ENCODE data around the gene SLC29A2. TPM values are rescaled to one million over a fixed set of nuclear protein-coding genes. Genes with fewer than 3 reads are reported as not detected.

The SLC29A2 gene
- total and polyA plus RNA-seq, 2 of the 8 experiments (the other 6 are each of a cell fraction or from before 2014, with no cell fraction given) = 29.3 to 31.6 TPM

DNA sequence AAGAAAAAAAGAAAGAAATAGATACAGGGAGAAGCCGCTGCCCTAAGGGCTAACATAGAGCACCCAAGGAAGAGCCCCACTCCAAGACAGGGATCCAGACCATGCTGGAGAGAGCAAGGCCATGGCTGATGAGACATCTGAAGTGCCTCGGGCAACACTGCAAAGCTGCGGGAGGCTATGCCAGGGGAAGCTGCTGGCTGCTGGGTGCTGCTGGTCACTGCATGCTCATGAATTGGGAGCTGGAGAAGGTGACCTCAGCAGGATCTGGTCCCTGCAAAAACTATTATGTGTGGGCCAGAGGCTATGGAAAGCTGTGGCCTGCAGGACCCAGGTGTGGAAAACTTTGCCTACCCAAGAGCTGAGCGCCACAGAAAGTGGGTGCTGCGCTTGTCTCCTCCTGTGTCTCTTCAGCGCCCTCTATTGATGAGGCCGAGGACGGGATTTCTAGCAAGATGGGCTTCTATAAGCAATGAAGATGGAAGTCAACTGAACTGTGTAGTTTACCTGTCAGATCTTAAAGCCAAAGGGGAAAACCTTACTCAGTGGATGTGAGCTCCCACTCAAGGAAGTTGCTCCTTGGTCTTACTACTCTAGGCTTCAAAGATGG, 17.3 kb upstream of the SLC29A2 start:
- Histone ChIP-seq H3K4me2 (ENCODE audit: insufficient read depth in 1 of 2, low read depth in 2 of 2, low read length in 2 of 2) (no peak overlapping the region), H3K79me2 (ENCODE audit: control insufficient read depth in 1 of 2, insufficient read depth in 2 of 2, low read length in 2 of 2) (no peaks in the 10 kb centered on the region), H3K56ac (replicated peaks; ENCODE audit: insufficient read length, low read depth, low read length) (no peak overlapping the region), H2BK12ac (ENCODE audit: low read depth, low read length) (no peak overlapping the region), H2BK5ac (ENCODE audit: low read depth, low read length) (no peak overlapping the region), H2AFZ (ENCODE audit: low read length) (0 out of 2 replicates have a peak overlapping the region, but pooled peaks have one; percentile 10), H3K27me3 (replicated peaks in 1 of 4; ENCODE audit: control insufficient read depth in 3 of 4, extremely low read depth in 1 of 4, insufficient read depth in 3 of 4, low read length in 3 of 4) (no peaks in the 10 kb centered on the region), H4K20me1 (replicated peaks in 1 of 2; ENCODE audit: control insufficient read depth in 1 of 2, insufficient read depth in 2 of 2, low read length in 2 of 2) (no peaks in the 10 kb centered on the region), H3K4me3 (ENCODE audit: extremely low read depth in 1 of 4, insufficient read depth in 2 of 4, low read depth in 3 of 4, low read length in 4 of 4) (no peak overlapping the region), H3K18ac (ENCODE audit: extremely low read depth, low read length) (no peak overlapping the region), H4K91ac (replicated peaks; ENCODE audit: insufficient read length, low read length) (no peak overlapping the region), H3K23ac (ENCODE audit: insufficient read length) (no peak overlapping the region), H3K4ac (replicated peaks; ENCODE audit: insufficient read length, low read depth, low read length) (no peak overlapping the region), H3K14ac (ENCODE audit: insufficient read length) (no peak overlapping the region), H3K9me3 (ENCODE audit: insufficient read depth in 2 of 2, low read depth in 1 of 2, low read length in 1 of 2) (no peaks in the 10 kb centered on the region), H3K4me1 (replicated peaks in 1 of 4; ENCODE audit: control insufficient read depth in 3 of 4, insufficient read depth in 4 of 4, low read length in 3 of 4) (no peaks in the 10 kb centered on the region), H3K23me2 (ENCODE audit: low read depth, low read length) (no peaks in the 10 kb centered on the region), H2AK5ac (ENCODE audit: low read depth, low read length) (no peak overlapping the region), H3K27ac (ENCODE audit: low read depth, low read length) (no peak overlapping the region), H3K36me3 (ENCODE audit: control insufficient read depth in 2 of 4, insufficient read depth in 4 of 4, low read length in 3 of 4) (no peaks in the 10 kb centered on the region), H4K5ac (ENCODE audit: insufficient read length, low read depth, low read length) (no peak overlapping the region), H2BK20ac (ENCODE audit: low read length) (no peak overlapping the region), H2BK120ac (replicated peaks; ENCODE audit: low read depth, low read length) (no peak overlapping the region), H2BK15ac (ENCODE audit: low read length) (no peak overlapping the region), H3K9ac (replicated peaks in 1 of 4; ENCODE audit: extremely low read depth in 1 of 4, low read depth in 3 of 4, low read length in 3 of 4) (no peak overlapping the region), H3K79me1 (ENCODE audit: low read depth, low read length) (no peaks in the 10 kb centered on the region), H4K8ac (ENCODE audit: extremely low read depth, insufficient read depth, low read length) (no peak overlapping the region; the same call in 1 of the 2 replicates)
- 0 out of 2 replicates have a peak, but pooled peaks have one; percentile 38 for TF ChIP-seq YY1 (IDR thresholded peaks at IDR 0.05; ENCODE audit: low read depth, low read length)
- no peak for TF ChIP-seq RXRA (IDR thresholded peaks at IDR 0.05; ENCODE audit: insufficient read depth, low read depth, low read length)
- TF ChIP-seq, protein P1, sequence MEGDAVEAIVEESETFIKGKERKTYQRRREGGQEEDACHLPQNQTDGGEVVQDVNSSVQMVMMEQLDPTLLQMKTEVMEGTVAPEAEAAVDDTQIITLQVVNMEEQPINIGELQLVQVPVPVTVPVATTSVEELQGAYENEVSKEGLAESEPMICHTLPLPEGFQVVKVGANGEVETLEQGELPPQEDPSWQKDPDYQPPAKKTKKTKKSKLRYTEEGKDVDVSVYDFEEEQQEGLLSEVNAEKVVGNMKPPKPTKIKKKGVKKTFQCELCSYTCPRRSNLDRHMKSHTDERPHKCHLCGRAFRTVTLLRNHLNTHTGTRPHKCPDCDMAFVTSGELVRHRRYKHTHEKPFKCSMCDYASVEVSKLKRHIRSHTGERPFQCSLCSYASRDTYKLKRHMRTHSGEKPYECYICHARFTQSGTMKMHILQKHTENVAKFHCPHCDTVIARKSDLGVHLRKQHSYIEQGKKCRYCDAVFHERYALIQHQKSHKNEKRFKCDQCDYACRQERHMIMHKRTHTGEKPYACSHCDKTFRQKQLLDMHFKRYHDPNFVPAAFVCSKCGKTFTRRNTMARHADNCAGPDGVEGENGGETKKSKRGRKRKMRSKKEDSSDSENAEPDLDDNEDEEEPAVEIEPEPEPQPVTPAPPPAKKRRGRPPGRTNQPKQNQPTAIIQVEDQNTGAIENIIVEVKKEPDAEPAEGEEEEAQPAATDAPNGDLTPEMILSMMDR (IDR thresholded peaks at IDR 0.05; ENCODE audit: control extremely low read depth in 1 of 3, insufficient read depth in 1 of 3, low read depth in 1 of 3, low read length in 3 of 3) = peak; percentile 64 to 92 (median 85)
- no peak for TF ChIP-seq CTBP2 (IDR thresholded peaks at IDR 0.05; ENCODE audit: borderline replicate concordance, insufficient read depth, insufficient read length, low read length)
- TF ChIP-seq RAD21 (IDR thresholded peaks at IDR 0.05 in 1 of 2, conservative IDR thresholded peaks at IDR 0.05 in 1 of 2; ENCODE audit: low read depth in 2 of 2, low read length in 2 of 2) = peak; percentile 50 to 68
- peak; percentile 14; the same call in 1 of the 2 replicates for TF ChIP-seq JUND (IDR thresholded peaks at IDR 0.05; ENCODE audit: low read length)
- POLR2A ChIA-PET (ENCODE audit: partially characterized antibody) = interaction anchor here (0.7 to 2.3 kb wide), 9 partner anchors 17 to 289 kb away, joined by 3 to 9 read pairs (median 3); partner anchors contain the start of genes DPP3, RBM4 and RBM4B
- DNase-seq (ENCODE audit: low read depth in 1 of 2, low spot score in 2 of 2) (peak in 1 of 2 experiments; percentile 85), FAIRE-seq (no peak)
- CTCF ChIA-PET (ENCODE audit: partially characterized antibody) = interaction anchor here (0.6 to 8.6 kb wide), 48 partner anchors 11 to 492 kb away, joined by 3 to 100 read pairs (median 4); partner anchors contain the start of genes B4GAT1, BRMS1, MRPL11 and NPAS4
- WGBS, 2 experiments (ENCODE audit: extremely low coverage in 1 of 2, insufficient coverage in 1 of 2, insufficient read length in 1 of 2, insufficient replicate concordance in 2 of 2, low coverage in 1 of 2, low lambda C conversion rate in 2 of 2, missing lambda C conversion rate in 1 of 2) = 32% methylated on average over 7 of the region's 8 CpGs; no CpG with 5 or more reads in 1 of the 2 experiments
